ENCODE data around the gene TMEM273.

DNA sequence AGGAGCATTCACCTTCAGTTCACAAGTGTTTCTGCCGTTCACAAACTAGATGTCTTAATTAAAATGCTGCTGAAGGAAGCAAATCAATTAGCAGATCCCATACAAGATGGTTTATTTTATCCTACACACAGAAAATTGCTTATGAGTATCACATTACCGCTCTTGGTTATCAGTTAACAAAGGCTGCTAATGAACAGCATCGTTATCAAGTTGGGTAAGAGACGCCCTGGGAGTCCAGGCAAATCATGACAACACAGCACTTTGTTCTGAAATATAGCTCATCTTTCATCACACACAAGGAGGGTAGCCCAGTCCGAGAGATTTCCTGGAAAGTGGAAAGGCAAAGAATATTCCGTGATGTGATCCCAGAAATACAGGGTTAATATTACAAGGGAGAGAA lies 33.5 kb downstream of the TMEM273 start:
- TF ChIP-seq, protein P1, sequence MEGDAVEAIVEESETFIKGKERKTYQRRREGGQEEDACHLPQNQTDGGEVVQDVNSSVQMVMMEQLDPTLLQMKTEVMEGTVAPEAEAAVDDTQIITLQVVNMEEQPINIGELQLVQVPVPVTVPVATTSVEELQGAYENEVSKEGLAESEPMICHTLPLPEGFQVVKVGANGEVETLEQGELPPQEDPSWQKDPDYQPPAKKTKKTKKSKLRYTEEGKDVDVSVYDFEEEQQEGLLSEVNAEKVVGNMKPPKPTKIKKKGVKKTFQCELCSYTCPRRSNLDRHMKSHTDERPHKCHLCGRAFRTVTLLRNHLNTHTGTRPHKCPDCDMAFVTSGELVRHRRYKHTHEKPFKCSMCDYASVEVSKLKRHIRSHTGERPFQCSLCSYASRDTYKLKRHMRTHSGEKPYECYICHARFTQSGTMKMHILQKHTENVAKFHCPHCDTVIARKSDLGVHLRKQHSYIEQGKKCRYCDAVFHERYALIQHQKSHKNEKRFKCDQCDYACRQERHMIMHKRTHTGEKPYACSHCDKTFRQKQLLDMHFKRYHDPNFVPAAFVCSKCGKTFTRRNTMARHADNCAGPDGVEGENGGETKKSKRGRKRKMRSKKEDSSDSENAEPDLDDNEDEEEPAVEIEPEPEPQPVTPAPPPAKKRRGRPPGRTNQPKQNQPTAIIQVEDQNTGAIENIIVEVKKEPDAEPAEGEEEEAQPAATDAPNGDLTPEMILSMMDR (IDR thresholded peaks at IDR 0.05 in 4 of 5, conservative IDR thresholded peaks at IDR 0.05 in 1 of 5), result no peak
- TF ChIP-seq POLR2A (IDR thresholded peaks at IDR 0.05), result no peak
